HG02571 (cell line): Measurements from ENCODE around the gene THPO.

Experiments used
- ATAC-seq: cut with Tn5 transposase; IDR thresholded peaks from one replicate; pipeline ENCODE4 v1.9.1; 2021; ENCODE audit warnings: mild to moderate bottlenecking, moderate library complexity; ENCODE audit not compliant: unreplicated experiment

The THPO gene

DNA sequence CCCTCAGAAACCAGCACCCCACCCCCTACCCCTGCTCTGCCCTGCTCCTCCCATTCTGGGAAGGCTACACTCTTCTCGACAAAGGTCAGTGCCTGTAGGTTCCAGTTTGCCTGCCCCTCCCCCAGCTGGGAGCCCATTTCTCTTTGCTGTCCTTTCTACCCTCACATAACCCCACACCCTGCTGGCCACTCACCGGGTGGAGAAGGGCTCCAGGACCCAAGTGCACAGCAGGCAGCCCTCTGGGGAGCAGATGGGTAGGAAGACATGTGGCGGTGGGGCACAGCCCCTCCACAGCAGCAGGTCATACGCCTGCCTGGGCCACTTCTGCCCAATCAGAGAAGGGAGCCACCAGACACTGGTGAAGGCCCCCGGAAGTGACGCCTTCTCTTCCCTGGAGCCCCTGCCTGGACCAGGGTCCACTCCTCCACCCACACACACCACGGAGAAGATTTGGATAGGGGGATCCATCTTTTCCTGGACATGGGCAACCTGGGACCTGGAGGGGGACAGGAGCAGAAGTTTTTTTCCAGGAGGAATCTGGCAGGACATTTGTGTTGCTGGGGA is at the start of gene THPO:
Gene THPO, minus strand, starts transcription at position 326 of the 564 bp plus-strand sequence. CDS start 1,948 bp downstream, outside the sequence.
- no peak for ATAC-seq

DNA sequence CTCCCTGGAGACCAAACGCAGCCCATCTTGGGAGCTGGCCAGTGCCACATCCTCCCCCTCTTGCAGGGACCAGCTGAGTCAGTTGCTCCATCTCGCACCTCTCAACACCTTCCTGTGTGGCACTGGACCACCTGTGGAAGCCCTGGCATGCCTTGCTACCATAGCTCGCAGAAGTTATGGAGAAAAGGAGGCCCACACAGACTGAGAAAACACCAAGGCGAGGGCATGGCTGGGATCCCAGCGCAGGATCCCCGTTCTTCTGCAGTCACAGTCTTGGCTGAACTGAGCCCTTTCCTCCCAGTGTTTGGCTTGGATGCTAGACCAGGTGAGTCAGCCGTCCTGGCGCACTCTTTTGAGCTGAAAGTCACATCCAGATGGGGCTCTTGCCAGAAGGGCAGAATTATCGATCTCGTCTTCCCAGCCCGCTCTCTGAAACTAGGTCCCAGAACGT is 48.7 kb upstream of the THPO start:
- no peak for ATAC-seq

DNA sequence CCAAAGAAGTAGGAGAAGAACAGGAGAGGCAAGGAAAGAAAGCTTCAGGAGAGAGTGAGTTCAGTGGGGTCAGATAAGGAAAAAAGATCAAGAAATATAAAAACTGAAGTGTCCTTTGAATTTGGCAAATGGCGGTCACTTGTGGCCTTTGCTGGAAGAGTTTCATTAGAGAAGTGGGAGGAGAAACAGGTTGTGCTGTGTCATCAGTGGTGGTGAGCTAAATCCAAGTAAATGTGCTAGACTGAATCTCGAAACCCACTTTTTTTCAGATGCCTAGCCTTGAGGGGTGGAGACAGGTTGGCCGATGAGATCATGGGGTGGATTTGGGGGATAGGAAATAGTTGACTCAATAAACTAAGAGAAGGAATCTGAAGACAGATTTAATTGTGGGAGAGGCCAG is 45.6 kb upstream of the THPO start:
- ATAC-seq: no peak

- no peak for ATAC-seq
Observed at GRCh38 chr3:184419171-184419570, 41.2 kb upstream of the THPO start.

DNA sequence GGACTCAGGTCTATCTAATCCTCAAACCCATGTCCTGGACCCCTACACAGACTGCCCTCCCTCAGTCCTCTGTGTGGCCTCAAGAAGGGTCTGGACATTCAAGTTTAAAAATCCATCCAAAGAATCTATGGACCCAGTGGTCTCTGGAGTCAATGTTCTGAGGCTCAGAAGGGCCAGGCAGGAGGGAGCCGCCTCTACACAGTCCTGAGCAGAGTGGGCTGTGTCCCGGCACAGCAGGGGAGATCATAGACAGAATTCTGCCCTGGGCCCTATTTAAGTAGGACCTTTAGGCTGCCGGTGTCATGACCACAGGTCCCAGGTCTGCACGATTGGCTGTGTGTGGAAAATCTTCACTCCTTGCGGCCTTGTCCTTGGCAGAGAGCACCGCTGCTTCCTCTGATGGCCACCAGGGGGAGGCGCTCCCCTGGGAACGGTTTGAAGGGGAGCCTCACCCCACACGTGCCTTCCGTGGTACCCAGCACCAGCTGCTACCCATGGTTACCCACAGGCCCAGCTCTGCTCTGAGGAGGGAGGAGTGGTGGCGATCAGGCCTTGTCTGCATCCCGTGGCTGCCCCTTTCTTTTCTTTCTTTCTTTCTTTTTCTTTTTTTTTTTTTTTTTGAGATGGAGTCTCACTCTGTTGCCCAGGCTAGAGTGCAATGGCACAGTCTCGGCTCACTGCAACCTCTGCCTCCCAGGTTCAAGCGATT is 39.8 kb upstream of the THPO start:
- ATAC-seq: peak; percentile 85

DNA sequence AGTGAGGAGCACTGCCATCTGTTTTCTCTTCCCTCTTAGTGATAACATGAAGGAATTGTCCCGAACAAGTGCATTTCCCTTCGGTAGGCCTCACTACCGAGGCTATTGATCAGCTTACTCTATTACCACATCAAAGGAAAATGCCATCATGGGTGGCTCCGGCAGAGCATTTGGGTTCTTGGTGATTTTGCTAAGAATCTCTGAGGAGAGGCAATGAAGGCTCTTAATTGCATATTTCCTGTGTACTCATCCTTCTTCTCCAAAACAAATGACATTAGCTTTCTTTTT is 37.1 kb upstream of the THPO start:
- no peak for ATAC-seq

GRCh38 chr3:184414418-184415202 is 36.6 kb upstream of the THPO start:
- no peak for ATAC-seq

- ATAC-seq: no peak
Observed at GRCh38 chr3:184409946-184410500, 32.0 kb upstream of the THPO start.

- no peak for ATAC-seq
Observed at GRCh38 chr3:184409331-184409926, 31.4 kb upstream of the THPO start.

GRCh38 chr3:184405075-184406030 is 27.3 kb upstream of the THPO start:
- ATAC-seq: no peak

GRCh38 chr3:184399410-184399809 is 21.4 kb upstream of the THPO start:
- ATAC-seq: no peak

GRCh38 chr3:184395320-184395660 is 17.3 kb upstream of the THPO start:
- ATAC-seq: no peak

DNA sequence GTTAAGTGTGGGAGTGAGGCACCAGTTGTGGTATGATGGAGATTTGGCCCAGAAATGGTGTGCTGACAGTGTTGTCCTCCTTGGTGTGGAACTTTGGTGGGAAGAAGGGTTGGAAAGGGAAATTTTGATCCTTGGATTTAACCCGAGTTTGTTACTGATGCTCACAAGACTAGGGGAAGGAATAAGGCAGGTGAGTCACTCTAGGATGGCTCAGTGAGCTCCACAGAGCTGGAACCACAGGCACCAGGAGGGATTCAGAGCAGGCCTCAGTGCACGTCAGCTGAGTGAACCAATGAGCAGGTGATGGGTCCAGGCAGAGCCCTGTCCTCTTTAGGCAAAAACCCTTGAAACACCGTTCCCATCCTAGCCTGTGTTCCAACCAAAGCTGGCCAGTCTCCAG is 13.3 kb upstream of the THPO start:
- ATAC-seq: no peak

GRCh38 chr3:184389935-184390528 is 12.0 kb upstream of the THPO start:
- no peak for ATAC-seq

- no peak for ATAC-seq
Observed at GRCh38 chr3:184389384-184389783, 11.4 kb upstream of the THPO start.

- no peak for ATAC-seq
Observed at GRCh38 chr3:184388936-184389230, 10.9 kb upstream of the THPO start.

GRCh38 chr3:184388164-184388935 is 10.3 kb upstream of the THPO start:
- ATAC-seq: no peak

- no peak for ATAC-seq
Observed at GRCh38 chr3:184387174-184387714, 9.2 kb upstream of the THPO start.
